Globus pallidus (tissue), 1 donor: ENCODE measurements around the gene CD248.
"Not testable (repeated sequence)": the region's sequence is repeated elsewhere in the genome, so short reads cannot be mapped to it uniquely, and the experiment has no call there.

Experiments
- DNase-seq: peaks from one replicate; pipeline ENCODE4 v3.0.0-alpha.2; 2015; ENCODE audit warnings: low spot score

Gene CD248, protein sequence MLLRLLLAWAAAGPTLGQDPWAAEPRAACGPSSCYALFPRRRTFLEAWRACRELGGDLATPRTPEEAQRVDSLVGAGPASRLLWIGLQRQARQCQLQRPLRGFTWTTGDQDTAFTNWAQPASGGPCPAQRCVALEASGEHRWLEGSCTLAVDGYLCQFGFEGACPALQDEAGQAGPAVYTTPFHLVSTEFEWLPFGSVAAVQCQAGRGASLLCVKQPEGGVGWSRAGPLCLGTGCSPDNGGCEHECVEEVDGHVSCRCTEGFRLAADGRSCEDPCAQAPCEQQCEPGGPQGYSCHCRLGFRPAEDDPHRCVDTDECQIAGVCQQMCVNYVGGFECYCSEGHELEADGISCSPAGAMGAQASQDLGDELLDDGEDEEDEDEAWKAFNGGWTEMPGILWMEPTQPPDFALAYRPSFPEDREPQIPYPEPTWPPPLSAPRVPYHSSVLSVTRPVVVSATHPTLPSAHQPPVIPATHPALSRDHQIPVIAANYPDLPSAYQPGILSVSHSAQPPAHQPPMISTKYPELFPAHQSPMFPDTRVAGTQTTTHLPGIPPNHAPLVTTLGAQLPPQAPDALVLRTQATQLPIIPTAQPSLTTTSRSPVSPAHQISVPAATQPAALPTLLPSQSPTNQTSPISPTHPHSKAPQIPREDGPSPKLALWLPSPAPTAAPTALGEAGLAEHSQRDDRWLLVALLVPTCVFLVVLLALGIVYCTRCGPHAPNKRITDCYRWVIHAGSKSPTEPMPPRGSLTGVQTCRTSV

DNA sequence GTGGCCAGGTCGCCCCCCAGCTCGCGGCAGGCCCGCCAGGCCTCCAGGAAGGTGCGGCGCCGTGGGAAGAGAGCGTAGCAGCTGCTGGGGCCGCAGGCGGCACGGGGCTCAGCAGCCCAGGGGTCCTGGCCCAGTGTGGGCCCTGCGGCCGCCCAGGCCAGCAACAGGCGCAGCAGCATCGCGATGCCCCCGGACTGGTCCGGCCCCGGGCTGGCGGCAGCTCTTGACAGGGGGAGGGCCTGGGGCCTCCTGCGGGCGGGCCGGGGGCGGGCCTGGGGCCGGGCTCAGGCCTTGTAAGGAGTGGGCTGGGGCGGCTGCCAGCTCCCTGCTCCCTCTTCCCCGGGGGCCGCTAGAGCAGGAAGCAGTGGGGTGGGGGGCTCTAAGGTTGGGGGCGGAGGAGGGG lies at the start of gene CD248:
TSS of gene CD248 (minus strand) at position 196 of the 403 bp plus-strand sequence. CDS start at position 179, 17 bp downstream.
- DNase-seq: no peak

DNA sequence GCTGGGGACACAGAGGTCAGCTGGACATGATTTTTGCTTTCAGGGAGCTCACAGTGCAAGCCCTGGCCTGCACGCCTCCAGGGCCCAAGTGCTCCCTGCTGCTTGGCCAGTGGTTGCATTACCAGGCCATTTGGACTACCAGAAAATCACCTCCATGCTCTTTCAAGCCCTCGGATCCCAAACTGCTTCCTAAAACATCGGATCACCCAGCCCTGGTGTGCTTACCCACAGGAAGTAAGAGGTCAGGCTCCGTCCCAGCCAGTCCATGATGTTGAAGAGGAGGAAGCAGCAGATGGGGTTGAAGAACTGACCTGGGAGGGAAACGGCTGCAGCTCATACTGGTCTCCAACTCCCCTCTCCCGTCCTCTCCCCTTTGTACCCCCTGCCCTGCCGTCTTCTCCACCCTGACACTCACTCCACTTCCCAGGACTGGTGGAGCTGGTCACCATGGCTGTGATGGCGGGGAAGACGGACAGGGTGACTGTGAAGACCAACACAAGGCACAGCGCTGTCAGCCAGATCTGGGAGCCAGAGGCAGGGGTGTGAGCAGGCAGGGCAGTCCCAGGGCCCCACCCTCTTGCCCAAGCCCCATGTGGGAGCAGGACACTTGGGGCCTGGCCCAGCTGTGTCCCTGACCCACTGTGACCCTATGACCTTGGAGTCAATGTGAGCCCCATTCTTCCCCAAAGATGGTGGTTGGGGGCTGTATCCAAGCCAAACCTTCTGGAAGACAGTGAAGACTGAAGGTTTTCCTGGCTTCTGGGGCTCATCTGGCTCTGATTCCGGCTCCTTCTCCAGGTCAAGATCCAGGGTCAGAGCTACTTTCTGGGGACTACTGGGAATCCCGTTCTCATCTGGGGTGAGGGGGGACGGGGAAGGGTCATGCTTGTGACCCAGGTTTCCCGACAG lies 49.1 kb upstream of the CD248 start:
- DNase-seq: no peak

DNA sequence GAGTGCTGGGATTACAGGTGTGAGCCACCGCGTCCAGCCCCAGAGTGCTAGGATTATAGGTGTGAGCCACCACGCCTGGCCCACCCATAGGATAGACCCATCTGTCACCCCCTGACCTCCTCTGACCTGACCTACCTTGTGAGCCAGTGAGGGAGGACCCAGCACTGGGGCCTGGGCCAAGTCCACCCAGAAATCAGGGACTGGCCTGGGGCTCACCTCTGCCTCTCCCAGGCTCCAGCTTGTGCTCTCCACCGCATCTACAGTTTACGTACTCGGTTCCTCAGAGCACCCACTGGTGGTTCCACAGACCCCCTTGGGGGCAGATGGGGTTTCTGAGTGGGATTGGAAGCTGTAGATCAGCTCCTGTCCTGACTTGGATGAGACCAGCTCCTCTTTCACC lies 48.3 kb upstream of the CD248 start:
- DNase-seq: no peak

DNA sequence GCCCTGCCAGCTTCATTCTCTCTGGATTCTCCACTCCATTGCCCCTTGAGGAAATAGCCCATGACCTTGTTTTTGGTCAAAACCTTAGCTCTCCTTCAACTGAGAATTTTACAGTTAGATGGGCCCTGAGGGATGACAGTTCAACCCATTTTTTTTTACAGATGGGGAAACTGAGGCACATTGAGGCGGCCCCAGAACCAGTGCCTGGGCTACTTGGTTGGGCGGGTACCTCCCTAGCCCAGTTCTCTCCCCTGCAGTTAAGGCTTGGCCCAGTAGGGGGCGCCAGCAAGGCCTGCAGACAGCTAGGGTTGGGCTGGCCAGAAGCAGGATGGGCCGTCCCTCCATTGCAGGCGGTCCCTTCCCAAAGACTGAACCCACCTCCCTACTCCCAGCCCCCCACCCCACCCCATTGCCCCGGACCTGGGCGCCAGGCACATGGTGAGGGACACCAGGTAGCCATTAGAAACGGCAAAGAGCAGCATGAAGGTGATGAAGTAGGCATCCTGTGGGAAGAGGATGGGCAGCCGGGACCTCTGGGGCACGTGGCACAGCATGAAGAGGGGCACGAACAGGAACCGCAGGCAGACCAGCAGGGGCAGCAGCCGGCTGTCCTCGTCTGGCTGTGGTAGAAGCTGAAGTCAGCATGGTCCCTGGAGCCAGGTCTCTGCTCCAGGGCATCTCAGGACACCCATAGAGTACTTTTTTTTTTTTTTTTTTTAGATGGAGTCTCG lies 47.1 kb upstream of the CD248 start:
- DNase-seq: no peak

DNA sequence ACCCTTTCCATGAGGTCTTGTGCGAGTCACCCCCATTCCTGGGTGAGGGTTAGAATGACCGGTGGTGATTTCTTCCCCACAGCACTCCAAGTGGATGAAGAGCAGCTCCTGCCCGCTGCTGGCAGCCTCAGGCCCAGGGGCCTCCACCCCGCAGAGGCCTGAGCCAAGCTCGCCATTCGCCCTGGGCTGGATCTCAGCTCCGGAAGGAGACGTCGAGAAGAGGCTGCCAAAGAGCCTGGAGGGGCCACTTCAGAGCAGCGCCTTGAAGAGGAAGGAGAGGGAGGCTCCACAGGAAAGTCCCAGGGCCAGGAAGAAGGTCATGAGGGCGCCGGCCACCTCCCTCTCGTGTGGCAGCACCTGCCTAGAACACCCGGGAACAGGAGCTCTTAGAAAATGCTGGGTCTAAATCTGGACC lies 46.4 kb upstream of the CD248 start:
- no peak for DNase-seq

DNA sequence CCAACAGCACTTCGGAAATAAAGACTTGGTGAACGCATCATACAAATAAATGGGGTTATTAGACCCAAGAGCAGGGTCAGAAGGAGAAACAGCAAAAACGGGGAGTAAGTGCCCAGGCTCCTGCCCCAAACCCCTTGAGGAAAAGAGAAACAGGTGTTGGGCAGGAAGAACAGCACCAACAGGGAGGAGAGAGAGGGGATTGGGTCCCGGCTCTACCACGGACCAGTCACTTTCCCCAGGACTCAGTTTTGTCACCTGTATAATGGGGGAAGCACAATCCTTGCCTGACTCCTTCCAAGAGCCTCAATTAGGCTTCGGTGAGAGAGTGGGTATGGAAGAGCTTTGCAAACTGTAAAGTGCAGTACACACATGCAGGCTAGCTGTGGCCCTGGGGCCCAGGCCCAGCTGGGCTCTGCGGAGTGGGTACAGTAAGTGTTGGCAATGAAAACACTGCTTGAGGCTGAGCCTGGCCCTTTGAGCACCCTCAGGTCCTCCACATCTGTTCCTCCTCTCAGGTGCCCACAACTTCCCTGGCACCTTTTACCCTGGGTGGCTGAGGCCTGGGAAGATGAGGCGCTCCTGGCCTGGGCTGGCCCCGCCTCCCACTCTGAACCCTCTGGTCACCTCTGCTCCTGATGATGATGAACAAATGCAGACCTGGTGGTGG lies 45.8 kb upstream of the CD248 start:
- DNase-seq: no peak

DNA sequence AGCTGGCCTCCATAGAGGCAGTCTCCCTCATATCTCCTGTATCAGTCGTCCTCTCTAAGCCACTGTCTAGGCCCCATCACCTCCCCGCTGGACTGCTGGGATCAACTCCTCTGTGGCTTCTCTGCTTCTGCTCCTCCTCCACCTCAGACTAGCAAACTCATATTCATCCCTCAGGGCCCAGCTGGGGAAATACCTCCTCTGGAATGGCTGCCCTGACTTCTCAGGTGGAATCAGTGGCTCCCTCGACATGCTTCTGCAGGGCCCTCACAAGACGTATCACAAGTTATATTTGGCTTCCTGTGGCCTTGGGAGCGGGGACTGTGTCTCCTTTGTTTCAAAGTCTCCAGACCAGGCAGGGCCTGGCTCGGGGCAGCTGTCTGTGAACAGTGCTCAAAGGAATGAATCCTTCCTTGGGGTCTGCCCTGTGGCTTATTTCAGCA lies 44.7 kb upstream of the CD248 start:
- DNase-seq: no peak

DNA sequence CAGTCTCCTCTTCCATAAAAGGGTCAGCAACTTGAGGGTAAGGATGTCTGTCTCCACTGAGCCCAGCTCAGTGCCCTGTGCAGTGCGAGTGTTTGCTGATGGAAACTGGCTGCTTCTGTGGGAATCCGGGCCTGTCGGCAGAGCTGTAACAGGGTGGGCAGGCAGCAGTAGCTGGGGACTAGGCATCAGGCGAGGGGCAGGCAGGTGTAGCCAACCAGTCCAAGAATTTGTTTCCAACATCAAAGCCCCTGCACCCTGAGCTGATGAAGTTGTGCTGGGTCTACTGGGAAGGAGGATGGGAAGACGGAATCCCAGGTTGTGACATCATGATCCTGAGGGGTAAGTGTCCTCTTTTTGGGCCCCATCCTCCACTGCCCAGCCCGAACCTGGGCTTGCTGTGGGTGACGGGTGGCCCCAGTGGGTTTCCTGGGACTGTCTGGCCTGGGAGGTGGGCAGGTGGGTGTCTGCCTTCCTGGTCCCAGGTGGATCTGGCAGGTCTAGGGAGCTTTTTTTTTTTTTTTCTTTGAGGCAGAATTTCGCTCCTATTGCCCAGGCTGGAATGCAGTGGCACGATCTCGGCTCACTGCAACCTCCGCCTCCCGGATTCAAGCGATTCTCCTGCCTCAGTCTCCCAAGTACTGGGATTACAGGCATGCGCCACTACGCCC lies 43.7 kb upstream of the CD248 start:
- DNase-seq: no peak

DNA sequence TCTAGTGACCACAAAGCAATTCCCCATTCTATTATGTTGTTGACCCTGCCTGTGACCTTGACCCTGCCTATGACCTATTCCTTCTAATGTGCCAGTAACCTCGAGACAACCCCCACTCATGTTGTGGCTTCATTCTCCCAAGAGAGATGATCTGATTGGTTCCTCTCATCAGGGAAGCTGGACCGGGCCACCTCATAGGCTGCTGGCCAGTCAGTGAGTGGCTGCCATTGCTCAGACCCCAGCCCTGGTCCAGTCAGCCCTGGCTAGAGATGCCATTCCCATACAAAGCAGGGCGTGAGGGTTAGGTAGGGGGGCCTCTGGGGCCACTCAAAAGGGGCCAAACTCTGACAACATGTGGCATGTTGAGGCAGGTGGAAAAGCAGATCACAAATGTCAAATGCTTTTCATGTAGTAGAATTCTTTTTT lies 42.8 kb upstream of the CD248 start:
- no peak for DNase-seq

DNA sequence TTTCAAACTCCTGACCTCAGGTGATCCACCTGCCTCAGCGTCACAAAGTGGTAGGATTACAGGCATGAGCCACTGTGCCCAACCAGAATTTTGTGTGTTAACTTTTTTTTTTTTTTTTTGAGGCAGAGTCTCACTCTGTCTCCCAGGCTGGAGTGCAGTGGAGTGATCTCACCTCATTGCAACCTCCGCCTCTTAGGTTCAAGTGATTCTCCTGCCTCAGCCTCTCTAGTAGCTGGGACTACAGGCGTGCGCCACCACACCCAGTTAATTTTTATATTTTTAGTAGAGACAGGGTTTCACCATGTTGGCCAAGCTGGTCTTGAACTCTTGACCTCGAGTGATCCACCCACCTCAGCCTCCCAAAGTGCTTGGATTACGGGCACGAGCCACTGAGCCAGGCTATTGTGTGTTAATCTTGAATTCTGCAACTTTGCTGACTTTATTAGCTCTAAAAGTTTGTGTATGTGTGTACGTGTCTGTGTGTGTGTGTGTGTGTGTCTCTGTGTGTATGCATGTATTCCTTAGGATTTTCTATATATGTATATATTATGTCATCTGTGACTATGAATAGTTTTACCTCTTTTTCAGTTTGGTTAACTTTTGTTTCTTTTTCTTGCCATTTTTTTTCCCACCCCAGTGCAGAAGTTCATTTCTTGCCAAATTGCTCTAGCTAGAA lies 33.9 kb upstream of the CD248 start:
- DNase-seq: not testable (repeated sequence)

DNA sequence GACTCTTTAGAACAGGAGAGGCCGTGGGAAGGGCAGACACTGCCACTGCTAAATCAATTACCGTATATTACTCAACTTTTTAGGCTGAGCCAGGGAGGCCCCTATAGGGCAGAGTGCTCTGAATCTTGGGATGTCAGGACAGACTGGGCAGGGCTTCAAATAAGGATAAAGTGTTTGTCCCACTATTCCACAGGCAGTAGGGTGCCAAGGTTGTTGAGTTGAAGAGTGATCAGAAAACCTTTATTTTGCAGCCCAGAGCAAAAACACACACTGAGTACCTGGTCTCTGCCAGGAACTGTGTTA lies 32.2 kb upstream of the CD248 start:
- no peak for DNase-seq

DNA sequence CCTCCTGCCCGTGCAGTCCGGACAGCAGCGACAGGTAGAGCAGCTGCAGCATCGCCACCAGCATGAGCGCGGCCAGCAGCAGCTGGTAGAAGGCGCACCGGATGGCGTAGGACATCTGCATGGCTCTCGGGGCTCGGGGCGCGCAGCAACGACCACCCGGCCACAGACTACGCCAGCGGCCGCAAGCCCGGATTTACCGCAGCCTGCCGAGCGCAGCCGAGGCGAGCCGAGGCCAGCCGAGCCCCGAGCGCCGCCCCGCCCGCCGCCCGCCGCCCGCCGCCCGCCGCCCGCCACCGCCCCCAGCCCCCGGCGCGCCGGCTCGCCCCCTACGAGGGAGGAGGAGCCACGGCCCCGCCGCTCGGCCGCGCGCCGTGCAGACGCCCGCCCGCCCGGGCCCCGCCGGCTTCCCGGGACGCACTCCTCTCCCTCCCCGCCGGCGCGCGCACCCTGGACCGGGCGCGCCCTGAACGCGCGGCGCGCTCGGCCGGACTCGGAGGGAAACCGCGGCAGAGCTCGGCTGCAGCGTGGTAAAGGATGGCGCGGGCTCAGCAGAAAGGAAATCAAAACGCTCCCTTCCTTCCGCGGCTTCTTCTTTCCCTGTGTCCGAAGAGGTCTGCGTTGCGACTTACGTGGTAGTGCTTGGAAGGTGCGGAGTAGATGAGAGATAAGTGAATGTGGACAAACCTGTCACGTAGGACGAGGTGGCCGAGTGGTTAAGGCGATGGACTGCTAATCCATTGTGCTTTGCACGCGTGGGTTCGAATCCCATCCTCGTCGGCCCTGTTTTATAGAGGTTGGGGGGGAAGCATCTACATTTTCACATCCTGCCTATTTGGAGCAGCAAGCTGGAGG lies 30.8 kb upstream of the CD248 start, which contains the start of gene B4GAT1:
TSS of gene B4GAT1 (minus strand) at position 205 of the 852 bp plus-strand sequence. CDS start at position 121, 84 bp downstream.
- DNase-seq: peak; percentile 83

DNA sequence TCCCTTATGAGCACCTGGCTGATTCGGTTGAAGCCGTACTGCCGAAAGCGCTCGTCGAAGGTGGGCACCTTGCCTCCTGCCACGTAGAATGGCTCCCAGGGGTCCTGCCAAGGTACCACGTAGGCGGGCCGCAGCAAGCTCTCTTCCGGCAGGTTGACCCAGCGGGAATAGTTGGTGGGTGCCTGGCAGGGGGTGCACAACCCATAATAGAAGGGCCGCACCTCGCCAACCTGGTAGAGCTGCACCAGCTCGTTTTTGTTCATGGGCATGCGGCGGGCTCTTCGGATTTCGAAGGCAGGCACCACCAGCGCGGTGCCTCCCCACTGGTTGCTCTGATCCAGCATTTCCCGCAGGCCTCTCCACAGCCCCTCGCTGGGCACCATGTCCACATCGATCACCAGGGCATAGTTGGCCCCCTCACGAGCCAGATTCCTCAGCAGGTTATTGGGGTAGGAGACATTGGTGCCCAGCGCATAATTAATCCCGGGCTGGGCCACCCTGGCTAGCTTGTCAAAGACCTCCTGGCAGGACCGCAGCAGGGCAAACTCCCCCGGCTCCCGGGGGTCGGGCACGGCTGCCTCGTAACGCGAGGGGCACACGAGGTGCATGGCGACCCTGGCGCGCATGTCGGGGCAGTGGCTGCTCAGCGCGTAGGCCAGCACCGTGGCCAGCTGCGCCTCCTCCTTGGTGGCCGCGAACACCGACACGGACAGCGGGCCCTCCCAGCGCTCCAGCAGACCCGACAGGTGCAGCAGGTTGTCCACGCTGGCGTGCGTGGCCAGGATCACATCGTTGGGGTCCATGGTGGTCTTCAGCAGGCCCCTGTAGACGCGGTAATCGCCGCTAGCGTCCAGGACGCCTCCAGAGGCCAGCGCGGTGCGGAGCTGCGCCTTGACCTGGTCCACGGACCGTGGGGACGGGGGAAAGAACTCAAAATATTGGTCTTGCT lies 29.9 kb upstream of the CD248 start:
- no peak for DNase-seq

DNA sequence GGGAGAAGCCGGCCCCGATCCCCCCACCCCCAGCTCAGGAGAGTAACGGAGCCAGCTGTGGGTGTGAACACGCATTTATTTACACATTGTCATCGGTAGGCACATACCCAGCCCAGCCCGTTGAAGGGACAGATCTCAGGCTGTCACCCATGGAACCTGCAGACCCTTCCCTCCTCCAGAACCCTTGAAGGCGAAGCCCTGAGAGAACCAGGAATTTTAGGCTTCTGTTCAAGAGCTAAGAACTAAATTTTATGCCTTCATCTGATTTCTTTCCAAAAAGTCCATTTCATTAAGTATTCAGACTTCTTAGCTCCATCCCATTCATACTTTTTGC lies 28.4 kb upstream of the CD248 start:
- no peak for DNase-seq

DNA sequence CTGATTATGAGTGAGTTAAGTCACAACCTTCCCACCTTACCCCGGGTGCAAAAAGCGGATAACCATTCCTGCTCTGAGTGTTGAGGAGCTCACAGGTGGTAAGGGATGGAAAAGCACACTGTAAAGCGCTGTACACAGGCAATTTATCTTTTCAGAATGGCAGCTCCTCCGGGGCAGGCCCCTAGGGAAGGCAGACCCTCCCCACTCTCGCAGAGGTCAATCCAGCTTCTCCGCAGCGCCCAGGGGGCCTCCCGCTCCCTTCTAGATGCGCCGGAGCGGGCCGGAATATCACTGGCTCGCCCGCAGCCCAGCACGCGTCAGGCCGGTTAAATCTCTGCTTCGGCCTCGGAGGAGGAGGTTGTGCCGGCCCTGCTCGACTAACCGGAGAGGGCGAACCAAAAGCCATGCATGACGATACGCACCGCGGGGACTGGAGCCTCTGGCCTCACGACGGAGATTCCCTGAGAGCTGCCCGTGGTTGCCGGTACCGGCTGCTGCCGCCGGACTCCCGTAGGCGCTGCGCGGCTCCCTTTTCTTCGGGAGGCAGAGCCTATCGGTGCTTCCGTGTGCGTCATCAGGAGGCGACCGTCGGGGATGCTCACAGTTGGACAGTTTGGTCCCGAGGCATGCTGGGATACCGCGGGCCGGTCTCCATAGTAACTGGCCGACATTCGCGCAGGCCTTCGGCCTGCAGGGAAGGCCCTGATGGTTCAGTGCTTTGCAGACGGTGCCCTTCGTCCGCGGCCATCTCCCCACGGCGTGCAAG lies 27.9 kb upstream of the CD248 start, which contains the start of gene BRMS1:
TSS of gene BRMS1 (minus strand) at position 555 of the 766 bp plus-strand sequence. CDS start 2,870 bp downstream, outside the sequence.
- DNase-seq: peak; percentile 95

DNA sequence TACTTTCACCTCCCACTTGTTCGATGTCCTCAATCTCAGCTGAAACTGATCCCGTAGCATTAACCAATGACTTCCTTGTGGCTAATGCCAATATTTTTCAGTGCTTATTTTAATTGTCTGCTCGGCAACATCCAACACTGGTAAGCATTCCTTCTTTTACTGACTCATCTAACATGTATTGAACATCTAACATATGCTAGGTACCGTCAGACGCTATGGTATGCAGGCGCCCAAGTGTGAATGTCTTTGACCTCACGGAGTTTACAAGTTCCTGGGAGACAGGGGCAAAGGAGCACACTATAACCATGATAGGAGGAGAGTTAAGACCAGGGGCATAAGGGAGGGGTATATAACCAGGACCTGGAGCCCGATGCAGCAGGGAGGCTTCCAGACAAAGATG lies 26.3 kb upstream of the CD248 start:
- DNase-seq: no peak
